ENCODE results near the gene RBM5. TPM values are rescaled to one million over a fixed set of nuclear protein-coding genes. Genes with fewer than 3 reads are reported as not detected.

RBM5 gene
- total RNA-seq (2013) = 222 TPM
- polyA plus RNA-seq = 100 to 1,000 TPM in 1 of 3 donors, 10 to 100 TPM in 1, 1 to 10 TPM in 1; 9.7 to 332 (median 18.5) TPM
- 134 and 159 TPM in 2 replicates for polyA minus RNA-seq
- 105 to 272 (median 166) reads per million in 11 experiments for total RNA-seq

DNA sequence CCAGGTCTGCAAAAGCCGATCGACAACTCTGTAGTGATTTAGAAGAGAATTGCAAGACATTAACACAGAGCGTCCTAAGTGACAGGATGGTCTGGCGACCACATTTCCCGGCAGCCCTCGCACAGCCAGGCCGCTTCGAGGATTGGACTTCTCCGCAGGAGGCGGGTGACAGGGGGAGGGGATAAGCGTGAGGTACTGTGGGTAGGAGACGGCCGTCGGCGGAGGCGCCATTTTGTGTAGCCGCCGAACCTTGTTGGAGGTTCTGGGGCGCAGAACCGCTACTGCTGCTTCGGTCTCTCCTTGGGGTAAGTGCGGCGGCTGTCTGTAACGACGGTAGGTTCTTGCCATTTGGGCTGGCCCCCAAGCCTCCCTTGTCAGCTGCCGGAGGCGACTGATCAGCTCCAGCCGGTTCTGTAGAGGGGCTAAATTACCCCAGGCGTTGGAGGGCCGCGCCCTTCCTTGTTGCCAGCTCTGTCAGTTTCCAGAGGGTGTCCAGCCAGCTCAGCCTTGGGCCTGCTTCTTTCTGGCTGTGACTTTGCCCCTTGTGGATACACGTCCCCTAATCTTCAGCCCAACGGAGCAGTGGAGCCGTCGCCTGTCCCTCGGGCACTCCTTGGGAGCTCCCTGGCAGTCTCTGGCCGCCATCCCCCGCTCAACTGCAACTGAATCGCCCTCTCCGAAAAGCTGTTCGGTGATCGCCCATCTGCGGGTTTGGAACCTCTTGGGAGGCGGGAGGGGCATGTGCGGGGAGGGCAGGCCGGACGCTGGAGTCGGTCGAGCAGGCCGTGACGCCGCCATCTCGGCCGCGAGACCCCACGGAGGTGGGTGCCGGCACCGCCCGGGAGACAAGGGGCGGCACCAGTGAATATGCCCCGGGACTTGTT is at the start of gene RBM5:
Gene RBM5, plus strand, starts transcription at position 195 of the 884 bp plus-strand sequence. CDS start 1,516 bp downstream, outside the sequence.
- H2AFZ ChIP-seq (ENCODE audit: insufficient read depth, low read depth, low read length, poor library complexity, severe bottlenecking) = peak within 1 kb of the TSS; percentile 84
- H3K4me3 Mint-ChIP-seq = peak within 1 kb of the TSS; percentile 98 to 99
- peaks cover 22% of the 10 kb centered on the region for H3K4me1 Mint-ChIP-seq
- intact Hi-C loops (cut with micrococcal nuclease) = no loop called here
- H3K36me3 Mint-ChIP-seq = peaks cover 31 to 38% of the 10 kb centered on the region in 2 donors
- peaks cover 0 to 1% (median 0%) of the 10 kb centered on the region in 3 donors for H3K27me3 Mint-ChIP-seq (ENCODE audit: low read depth in 3 of 3)
- H3K9ac ChIP-seq (ENCODE audit: insufficient read depth, low read length, poor library complexity, severe bottlenecking) = peak within 1 kb of the TSS; percentile 99
- H3K9me3 Mint-ChIP-seq = peaks cover 0 to 3% (median 0%) of the 10 kb centered on the region in 7 donors
- H3K4me1 ChIP-seq (ENCODE audit: control insufficient read depth in 1 of 2, insufficient read depth in 2 of 2, low read length in 2 of 2) = peaks cover 23% of the 10 kb centered on the region in 2 donors
- H3K4me2 ChIP-seq (replicated peaks; ENCODE audit: extremely low read depth, low read length, poor library complexity, severe bottlenecking) = peak within 1 kb of the TSS; percentile 90
- no peaks in the 10 kb centered on the region for H3K9me3 ChIP-seq (replicated peaks in 1 of 2; ENCODE audit: control insufficient read depth in 1 of 2, insufficient read depth in 1 of 2, low read length in 2 of 2)
- H3K79me2 ChIP-seq (ENCODE audit: insufficient read depth, low read length) = peaks cover 51% of the 10 kb centered on the region
- peaks cover 35 to 39% of the 10 kb centered on the region in 2 donors for H3K36me3 ChIP-seq (replicated peaks in 1 of 2; ENCODE audit: control insufficient read depth in 1 of 2, insufficient read depth in 2 of 2, low read length in 2 of 2)
- peak within 1 kb of the TSS; percentile 83 to 100 (median 99) for H3K4me3 ChIP-seq (replicated peaks in 1 of 3; ENCODE audit: low read depth in 2 of 3, low read length in 3 of 3)
- TF ChIP-seq, protein P1, sequence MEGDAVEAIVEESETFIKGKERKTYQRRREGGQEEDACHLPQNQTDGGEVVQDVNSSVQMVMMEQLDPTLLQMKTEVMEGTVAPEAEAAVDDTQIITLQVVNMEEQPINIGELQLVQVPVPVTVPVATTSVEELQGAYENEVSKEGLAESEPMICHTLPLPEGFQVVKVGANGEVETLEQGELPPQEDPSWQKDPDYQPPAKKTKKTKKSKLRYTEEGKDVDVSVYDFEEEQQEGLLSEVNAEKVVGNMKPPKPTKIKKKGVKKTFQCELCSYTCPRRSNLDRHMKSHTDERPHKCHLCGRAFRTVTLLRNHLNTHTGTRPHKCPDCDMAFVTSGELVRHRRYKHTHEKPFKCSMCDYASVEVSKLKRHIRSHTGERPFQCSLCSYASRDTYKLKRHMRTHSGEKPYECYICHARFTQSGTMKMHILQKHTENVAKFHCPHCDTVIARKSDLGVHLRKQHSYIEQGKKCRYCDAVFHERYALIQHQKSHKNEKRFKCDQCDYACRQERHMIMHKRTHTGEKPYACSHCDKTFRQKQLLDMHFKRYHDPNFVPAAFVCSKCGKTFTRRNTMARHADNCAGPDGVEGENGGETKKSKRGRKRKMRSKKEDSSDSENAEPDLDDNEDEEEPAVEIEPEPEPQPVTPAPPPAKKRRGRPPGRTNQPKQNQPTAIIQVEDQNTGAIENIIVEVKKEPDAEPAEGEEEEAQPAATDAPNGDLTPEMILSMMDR (IDR thresholded peaks at IDR 0.05) = no peak
- H3K27ac ChIP-seq (ENCODE audit: low read depth in 1 of 2, low read length in 2 of 2) = peak within 1 kb of the TSS; percentile 90 to 99
- under 1% methylated on average over 59 of the region's 61 CpGs for WGBS (ENCODE audit: insufficient coverage)
- peak; percentile 84 to 88 (median 84) for DNase-seq
- no peaks in the 10 kb centered on the region for H3K27me3 ChIP-seq (ENCODE audit: control insufficient read depth in 2 of 2, insufficient read depth in 2 of 2, low read length in 2 of 2)
- peaks cover 36% of the 10 kb centered on the region for H4K20me1 ChIP-seq (ENCODE audit: insufficient read depth, low read length)
- H3K27ac Mint-ChIP-seq = peak within 1 kb of the TSS; percentile 93 to 99 (median 99)

GRCh38 chr3:50044976-50045375 is 43.7 kb upstream of the RBM5 start:
- H3K79me2 ChIP-seq (ENCODE audit: insufficient read depth, low read length) = no peaks in the 10 kb centered on the region
- H3K4me3 Mint-ChIP-seq = no peak overlapping the region
- no peak overlapping the region for H3K4me2 ChIP-seq (replicated peaks; ENCODE audit: extremely low read depth, low read length, poor library complexity, severe bottlenecking)
- no peaks in the 10 kb centered on the region for H3K27me3 Mint-ChIP-seq (ENCODE audit: low read depth in 3 of 3)
- H2AFZ ChIP-seq (ENCODE audit: insufficient read depth, low read depth, low read length, poor library complexity, severe bottlenecking) = no peak overlapping the region
- no peak overlapping the region for H3K27ac ChIP-seq (ENCODE audit: low read depth in 1 of 2, low read length in 2 of 2)
- H3K36me3 Mint-ChIP-seq = peaks cover 32 to 48% of the 10 kb centered on the region in 2 donors
- TF ChIP-seq, protein P1 (IDR thresholded peaks at IDR 0.05) = no peak
- H3K36me3 ChIP-seq (replicated peaks in 1 of 2; ENCODE audit: control insufficient read depth in 1 of 2, insufficient read depth in 2 of 2, low read length in 2 of 2) = peaks cover 33 to 79% of the 10 kb centered on the region in 2 donors
- H3K27me3 ChIP-seq (ENCODE audit: control insufficient read depth in 2 of 2, insufficient read depth in 2 of 2, low read length in 2 of 2) = no peaks in the 10 kb centered on the region
- no peak overlapping the region for H3K9ac ChIP-seq (ENCODE audit: insufficient read depth, low read length, poor library complexity, severe bottlenecking)
- no peaks in the 10 kb centered on the region for H3K4me1 Mint-ChIP-seq
- no peaks in the 10 kb centered on the region for H3K9me3 ChIP-seq (replicated peaks in 1 of 2; ENCODE audit: control insufficient read depth in 1 of 2, insufficient read depth in 1 of 2, low read length in 2 of 2)
- no peak for DNase-seq
- no peaks in the 10 kb centered on the region for H3K9me3 Mint-ChIP-seq
- no peak overlapping the region for H3K27ac Mint-ChIP-seq
- no CpG with 5 or more reads among the region's 1 CpG for WGBS (ENCODE audit: insufficient coverage)
- no peak overlapping the region for H3K4me3 ChIP-seq (replicated peaks in 1 of 3; ENCODE audit: low read depth in 2 of 3, low read length in 3 of 3)
- intact Hi-C loops (cut with micrococcal nuclease) = no loop called here
- H4K20me1 ChIP-seq (ENCODE audit: insufficient read depth, low read length) = peaks cover 9% of the 10 kb centered on the region
- no peaks in the 10 kb centered on the region for H3K4me1 ChIP-seq (ENCODE audit: control insufficient read depth in 1 of 2, insufficient read depth in 2 of 2, low read length in 2 of 2)
